Testis (tissue), 2 donors: Measurements from ENCODE around the gene ME1.

Source experiments
- POLR2A ChIP-seq: fragments of 450-650 bp; IDR thresholded peaks from one replicate; pipeline ENCODE4 v1.6.1; 2017; ENCODE audit warnings: antibody characterized with exemption, mild to moderate bottlenecking, moderate library complexity
- TF ChIP-seq, protein P1 (sequence below), 3 experiments: fragments of 450-650 bp in 2 of 3; fragments of 200-600 bp in 1 of 3; sonication (generic) in 1 of 3; IDR thresholded peaks; one replicate each; pipeline ENCODE4 v1.5.1; 2016 to 2019; ENCODE audit warnings: antibody characterized with exemption in 3 of 3, mild to moderate bottlenecking in 2 of 3, moderate library complexity in 1 of 3

- TF ChIP-seq, protein P1, sequence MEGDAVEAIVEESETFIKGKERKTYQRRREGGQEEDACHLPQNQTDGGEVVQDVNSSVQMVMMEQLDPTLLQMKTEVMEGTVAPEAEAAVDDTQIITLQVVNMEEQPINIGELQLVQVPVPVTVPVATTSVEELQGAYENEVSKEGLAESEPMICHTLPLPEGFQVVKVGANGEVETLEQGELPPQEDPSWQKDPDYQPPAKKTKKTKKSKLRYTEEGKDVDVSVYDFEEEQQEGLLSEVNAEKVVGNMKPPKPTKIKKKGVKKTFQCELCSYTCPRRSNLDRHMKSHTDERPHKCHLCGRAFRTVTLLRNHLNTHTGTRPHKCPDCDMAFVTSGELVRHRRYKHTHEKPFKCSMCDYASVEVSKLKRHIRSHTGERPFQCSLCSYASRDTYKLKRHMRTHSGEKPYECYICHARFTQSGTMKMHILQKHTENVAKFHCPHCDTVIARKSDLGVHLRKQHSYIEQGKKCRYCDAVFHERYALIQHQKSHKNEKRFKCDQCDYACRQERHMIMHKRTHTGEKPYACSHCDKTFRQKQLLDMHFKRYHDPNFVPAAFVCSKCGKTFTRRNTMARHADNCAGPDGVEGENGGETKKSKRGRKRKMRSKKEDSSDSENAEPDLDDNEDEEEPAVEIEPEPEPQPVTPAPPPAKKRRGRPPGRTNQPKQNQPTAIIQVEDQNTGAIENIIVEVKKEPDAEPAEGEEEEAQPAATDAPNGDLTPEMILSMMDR (IDR thresholded peaks at IDR 0.05) = no peak
- no peak for TF ChIP-seq POLR2A
Measured at GRCh38 chr6:83385473-83385872, 45.4 kb downstream of the ME1 start.
